HK-2 (cell line): ENCODE results near the gene ZDHHC22.
A peak's percentile ranks its signal among the peaks of the same experiment; 100 is the strongest.

Source experiments
- DNase-seq: peaks from one replicate; pipeline ENCODE4 v3.0.0-alpha.2; 2018; ENCODE audit not compliant: unreplicated experiment

The ZDHHC22 gene

DNA sequence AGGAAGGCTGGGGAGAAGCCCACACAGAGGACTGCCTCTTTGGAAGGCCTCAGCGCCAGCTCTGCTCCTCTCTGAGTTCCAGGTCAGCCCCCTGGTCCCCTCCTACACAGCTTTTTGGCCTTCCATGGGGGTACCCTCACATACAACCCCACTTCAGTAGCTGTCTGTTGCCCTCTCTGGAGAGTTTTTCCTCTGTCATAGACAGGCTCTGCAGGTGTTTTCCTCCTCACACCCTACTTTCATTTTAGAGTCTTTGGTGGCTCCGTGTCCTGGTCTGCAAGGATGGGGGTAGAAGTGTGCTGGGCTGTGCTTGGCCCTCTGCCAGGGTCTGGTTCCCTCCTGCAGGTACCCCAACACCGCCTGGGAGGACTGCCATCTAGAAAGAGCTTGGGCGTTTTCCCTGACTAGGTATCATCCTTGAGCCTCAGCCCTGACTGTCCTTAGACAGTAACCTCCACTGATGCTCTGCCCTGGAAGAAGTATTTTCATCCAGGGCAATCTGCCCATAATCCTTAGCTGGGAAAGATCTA is 15.1 kb downstream of the ZDHHC22 start:
- DNase-seq = no peak

DNA sequence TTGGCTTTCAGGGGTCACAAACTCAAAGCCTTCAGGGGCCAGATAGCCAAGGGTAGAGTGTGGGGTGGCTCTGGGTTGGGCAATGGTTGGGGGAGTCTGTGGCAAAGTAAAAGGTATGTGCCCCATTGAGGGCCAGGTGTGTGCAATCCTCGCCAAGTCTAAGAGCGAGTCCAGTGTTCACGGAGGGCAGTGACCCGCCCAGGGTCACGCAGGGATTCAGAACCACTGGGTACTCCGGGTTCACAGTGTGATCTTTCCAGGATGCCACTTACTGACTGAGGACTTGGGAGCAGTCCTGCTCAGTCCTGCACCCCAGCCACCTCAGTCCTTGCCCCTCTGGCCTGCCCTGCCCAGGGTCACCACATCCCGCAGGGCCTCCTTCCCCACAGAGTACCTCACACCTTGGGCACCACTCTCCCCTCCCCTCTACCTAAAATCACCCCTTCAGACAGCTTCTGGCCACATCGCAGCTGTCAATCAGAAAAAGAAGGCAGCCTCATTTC is 15.7 kb downstream of the ZDHHC22 start:
- no peak for DNase-seq

DNA sequence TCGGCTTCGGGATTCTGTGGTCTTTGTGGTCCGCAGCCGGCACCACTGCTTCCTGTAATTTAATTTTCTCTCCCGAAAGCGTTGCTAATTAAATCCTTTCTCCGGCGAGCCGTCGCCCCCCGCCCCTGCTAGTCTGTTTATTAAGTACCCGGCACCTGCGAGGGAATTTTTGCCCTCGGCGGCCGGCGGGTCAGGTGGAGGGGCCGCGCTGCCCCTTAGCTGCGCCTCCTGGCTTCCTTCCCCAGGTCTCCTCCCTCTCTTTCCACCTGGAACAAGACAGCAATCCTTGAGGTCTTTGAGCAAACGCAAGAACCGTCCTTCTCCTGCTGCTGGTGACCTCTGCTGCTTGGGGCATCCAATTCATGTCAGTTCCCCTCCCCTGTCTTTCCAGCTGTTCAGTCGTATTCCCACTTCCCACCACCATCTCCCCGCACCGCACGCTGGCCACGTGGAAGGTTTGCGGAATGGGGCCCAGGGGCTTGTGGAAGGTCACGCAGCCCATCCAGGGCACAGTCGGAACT is 16.2 kb downstream of the ZDHHC22 start:
- no peak for DNase-seq

DNA sequence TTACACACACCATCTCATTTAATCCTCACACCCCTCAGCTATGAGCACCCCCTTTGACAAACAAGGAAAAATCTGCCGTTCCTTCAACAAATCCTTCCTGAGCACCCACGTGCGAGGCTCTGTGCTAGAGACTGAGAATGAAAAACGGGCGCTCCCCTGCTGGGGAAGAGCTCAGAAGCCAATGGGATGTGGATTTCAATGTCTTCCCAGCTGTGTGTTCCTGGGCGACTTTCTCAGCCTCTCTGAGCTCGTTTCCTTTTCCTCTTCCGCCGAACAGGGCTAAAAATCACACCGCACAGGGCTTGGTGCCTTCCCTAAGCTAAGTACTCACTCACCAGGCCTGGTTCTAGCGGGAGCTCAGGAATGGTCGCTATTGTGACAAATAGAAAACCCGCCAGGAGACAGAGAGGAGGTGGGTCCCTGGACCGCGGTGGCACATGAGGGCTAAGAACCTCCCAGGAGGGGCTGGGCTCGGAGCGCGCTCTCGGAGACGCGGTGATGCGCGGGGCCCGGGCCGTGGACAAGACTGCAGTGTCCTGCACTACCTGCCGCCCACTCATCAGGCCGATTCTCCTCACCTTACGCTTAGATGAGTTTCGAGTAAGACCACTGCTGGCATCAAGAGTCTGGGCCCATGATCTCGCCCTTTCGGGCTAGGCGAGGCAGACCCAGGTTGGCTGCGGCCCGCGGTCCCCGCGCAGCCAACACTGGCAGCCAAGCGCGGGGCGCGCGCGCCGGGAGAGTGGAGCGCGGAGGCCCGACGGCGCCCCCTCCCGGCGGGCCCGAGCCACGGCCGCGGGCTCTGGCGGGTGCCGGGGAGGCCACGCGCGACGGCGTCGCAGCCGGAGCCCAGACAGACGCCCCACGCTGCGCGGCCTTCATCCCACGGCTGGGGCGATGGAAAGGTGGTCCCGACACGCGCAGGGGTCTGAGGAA is 17.0 kb downstream of the ZDHHC22 start:
- DNase-seq = peak; percentile 38

DNA sequence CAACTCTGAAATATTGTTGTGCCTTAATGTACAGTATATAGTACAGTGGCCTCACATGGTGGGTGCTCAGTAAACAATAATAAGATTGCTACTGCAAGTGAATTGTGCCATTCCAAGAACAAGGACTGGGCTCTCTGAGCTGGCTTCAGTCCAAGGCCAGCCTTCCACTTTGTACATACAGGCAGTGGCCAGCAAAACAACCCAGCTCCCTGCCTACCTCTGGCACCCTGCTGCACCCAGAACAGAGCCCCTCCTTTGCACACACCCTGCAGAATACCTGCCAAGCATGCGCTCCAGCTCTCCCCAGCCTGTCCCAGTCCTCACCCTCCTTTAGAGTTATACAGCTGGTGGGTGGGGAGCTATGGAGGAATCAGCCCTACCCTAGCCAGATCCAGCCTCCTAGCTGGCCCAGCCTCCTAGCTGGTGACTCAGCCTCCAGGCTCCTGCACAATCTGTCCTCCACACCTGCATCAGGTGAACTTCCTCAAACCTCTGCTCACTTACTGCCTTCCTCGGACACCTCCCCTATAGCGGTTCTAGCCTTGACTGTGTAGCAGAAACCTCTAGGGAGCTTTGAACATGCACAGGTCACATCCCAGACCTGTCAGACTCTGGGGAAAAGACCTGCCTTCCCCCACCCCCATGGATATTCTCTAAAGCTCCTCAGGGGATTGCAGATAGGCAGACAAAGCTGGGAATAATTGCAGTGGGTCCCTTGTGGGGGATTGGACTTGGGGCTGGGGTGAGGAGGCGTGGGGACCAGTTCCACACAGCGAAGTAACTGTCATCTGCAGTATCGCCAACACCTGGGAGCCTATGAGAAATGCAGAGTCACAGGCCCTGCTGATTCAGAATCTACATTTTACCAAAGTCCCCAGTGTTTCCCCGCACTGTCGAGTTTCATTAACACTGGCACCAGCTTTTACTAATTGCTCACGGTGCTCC is 17.9 kb downstream of the ZDHHC22 start:
- no peak for DNase-seq

DNA sequence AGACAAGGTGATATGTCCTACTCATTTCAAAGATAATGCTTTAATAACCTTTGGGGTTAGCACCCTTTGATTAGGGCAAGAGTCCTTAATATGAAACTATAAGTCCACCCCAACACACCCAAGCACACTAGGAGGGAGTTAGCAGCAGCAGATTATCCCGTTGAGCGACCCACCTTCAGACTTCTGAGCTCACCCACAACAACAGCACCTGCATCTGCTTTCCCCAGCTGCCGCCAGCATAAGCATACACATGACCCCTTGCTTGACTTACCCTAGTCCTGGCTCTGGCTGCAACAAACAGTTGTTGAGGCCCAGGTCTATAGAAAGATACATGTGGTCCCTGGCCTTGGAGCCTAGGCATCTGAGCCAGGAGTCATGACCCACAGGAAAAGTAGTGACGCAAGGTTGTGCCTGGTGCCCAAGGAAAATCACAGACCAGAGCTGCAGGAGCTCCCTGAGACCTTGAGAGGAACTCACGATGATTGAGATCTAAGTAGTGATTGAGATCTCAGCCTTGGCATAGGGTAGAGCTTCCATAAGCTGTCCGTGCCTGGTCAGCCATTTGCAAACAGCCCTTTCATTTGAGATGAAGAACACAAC is 19.0 kb downstream of the ZDHHC22 start:
- DNase-seq = no peak

DNA sequence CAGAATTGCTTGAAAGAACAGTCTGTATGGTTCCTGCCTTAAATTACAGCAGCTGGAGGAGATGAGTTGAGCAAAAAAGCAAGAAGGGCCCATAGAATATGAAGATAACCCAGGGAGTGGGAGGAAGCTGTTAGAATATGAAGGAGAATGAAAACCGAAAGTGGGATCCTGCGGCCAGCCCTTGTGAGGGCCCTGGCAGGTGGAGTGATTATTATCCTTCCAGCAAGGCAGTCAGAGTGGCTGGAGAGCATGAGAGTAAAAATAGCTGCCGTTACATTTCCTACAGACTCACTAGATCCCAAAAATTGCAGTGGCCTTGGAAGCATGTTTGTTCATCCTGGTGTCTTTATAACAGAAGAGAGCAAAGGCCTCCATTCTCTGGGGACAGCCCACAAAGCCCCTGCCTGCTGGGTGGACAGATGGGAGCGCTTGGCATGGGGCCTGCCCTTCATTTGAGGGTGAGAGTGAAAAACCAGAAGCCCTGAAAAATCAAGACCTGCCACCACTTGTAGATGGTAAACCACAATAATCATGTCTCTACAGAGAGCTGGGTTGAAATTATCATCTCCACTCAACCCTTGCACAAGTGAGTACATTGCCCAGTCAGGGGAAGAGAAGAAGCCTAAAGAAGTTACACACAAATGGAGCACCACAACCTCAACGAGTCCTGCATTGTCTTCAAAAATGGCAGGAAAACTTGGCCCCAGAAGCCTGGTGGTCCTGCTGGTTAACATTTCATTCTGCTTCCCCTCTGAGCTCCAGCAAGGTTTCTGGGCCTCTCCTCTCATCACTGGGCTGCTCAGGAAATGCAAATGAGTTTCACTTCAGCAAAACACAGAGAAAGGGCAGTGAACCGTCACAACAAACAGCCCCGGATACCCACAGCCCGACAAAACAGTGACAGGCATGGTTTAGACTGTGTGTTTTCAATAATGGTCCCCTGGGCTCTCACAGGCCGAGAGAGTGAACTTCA is 20.5 kb downstream of the ZDHHC22 start:
- DNase-seq = no peak

DNA sequence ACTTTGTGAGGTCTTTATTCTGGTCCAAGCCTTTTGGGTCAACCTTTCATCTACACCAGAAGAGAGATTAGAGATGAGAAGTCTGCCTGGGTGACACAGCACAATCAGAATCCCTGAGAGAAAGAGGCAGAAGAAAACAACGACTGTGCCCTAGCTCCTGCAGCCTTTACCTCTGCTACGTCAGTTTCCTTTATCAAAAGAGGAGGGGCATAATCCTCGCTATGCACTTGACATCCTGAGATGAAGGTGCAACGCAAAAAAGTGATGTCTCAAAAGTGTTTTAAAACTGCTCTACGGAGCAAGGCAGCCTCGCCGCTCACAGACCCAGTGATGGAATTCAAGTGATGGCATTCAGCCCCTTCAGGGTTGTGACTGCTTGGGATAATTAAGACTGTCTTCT is 21.7 kb downstream of the ZDHHC22 start:
- no peak for DNase-seq

DNA sequence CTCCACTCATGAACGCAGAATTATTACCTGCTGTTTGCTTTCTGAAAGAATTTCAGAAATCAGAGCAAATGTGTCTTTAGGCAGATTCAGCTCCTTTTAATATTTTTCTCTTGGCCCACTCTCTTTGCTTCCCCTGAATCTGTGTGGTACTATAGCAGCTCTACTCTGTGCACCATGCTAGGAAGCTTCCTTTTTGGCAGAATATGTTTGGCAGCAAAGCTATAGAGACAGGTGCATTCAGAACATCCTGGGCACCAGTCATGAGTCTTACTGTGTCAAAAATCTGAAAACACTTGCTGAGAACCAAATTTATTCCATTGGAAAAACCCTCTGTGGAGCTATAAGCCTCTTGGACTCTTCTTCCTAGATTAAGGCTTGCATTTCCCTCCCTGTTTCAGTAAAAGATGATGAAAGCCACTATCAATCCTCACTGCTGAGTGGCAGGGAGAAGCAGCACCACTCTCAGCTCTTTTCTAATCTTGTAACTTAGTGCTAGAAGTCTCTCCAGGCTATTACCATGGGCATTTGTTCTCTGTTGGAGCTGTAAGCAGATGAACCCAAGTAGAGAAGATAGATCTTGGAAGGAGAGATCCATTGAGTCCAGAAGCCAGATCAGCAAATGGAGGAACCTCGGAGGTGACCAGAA is 25.3 kb downstream of the ZDHHC22 start:
- DNase-seq = no peak

DNA sequence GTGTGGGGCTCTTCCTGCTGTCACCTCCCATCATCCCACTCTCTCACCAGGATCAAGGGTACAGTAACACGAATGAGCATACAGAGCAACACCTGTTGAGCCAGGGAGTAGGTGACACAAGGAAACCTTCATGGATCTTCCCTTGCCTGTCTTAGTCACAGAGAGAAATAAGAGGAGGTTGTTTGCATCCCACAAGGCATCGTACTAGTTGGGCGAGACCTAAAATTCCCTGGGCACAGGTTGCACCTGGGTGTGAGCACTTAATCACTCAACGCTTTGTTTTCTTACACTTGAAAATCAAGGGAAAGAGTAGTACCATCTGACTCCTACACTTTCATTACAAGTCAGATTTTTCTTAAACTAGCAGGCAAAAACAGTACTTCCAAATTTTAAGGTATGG is 27.0 kb downstream of the ZDHHC22 start:
- DNase-seq = no peak

DNA sequence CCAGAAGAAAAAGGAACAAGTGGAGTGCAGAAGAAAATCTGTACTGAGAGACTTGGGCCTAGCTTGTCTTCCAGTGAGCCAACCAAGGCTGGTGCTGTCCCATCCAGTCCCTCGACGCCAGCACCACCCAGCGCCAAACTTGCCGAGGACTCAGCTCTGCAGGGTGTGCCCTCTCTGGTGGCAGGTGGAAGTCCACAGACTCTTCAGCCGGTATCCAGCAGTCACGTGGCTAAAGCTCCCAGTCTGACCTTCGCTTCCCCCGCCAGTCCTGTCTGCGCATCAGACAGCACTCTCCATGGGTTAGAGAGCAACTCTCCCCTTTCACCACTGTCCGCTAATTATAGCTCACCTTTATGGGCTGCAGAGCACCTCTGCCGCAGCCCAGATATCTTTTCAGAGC is 27.9 kb downstream of the ZDHHC22 start:
- no peak for DNase-seq

DNA sequence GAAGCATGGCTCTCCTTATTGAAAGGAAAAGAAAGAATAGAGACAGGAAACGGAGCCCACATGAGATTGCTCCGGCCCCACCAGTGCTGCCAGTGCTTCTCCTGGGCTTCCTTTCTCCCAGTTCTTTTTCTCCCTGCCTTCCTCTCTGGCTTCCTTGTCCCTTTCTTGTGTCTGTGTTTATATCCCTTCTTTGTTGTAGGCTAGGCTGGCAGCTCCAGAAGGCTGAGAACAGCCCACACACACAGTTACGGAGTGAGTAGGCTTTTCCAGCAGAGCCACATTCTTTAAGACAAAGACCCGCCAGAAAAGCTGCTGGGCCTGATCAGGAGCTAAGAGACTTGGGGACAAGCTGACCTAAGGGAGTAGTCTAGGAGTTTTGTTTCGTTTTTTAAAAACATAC is 30.6 kb downstream of the ZDHHC22 start:
- DNase-seq = no peak

DNA sequence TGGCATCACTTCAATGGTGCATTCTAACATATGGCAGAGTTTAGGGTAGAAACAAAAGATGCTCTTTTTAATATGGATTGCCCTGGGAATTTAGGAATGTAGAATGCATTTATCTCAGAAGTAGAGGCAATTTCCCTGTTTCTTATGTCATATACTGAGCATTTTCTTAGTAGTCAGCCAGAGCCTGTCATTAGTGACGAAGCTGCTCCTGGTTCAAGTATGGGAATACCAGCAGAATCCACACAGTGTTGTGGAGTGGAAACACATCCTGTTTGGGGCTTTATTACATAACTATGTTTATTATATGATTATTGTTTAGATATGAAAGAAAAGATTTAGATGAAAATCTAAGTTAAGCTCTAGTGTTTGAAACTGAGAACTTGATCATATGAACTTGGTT is 31.3 kb downstream of the ZDHHC22 start:
- no peak for DNase-seq

DNA sequence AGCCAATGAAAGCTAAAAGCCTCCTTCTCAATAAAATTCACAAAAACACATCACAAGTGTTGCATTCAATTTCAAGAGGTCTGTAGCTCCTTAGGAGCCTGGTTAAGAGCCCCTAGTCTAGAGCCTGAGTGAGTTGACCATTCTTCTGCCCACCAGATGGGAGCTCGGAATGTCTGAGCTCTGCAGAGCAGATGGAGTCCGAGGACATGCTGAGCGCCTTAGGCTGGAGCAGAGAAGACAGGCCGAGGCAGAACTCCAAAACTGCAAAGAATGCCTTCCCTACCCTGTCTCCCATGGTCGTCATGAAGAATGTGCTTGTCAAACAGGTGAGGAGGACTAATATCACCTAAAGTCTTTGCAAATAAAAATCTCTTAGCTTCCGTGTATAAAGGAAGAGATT is 31.9 kb downstream of the ZDHHC22 start:
- no peak for DNase-seq

DNA sequence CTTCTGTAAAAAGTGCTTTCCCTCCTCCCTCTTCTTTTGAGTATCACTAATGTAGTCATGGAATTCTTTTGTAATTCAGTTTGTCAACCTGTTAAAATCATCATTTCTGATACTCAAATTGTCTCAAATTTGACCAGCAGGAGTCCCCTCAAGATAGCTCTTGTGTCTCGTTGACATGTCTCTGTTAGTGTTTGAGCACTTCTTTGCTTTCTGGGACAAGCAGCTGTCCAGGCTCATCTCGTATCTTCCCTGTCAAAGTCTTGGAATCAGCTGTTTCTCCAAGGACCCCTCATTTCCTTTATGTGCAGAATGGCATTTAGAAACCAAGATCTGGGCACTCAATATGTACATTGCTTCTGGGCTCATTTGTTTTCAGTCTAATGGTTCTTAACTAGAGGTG is 32.8 kb downstream of the ZDHHC22 start:
- DNase-seq = no peak

DNA sequence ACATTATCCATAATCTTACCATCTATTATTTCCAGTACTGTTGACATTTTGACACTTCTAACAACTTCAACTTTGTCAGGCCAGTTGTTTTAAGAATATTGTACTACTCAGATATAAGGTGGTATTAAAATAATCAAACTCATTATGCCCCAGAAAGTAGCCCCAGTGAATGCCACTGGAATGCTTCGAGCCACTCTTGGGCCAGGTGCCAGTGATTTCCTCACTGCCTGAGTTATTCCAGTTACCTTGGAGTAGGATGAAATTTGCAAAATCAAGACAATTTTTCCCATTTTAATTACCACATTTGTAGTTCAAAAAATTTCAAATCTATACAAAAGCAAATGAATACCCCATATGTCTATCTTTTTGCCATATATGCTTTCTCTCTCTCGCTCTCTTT is 34.4 kb downstream of the ZDHHC22 start:
- DNase-seq = no peak

DNA sequence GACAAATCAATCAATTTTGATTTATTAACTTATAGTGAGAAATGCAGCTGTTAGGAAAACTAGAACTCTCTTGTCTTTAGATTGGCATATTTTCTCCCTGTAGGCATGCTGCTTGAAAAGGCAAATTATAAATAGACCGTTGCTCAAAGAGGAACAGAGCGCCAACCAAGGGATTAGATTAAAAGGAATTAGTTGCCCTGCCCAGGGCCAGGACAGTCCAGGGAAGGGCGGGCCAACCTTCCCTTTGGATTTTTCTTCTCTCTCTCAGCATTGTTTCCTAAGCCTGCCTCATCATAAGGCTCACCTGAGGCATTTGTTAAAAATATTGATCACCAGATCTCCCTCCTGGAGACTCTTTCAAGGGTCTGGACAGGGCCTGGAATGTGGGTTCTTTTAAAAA is 34.9 kb downstream of the ZDHHC22 start:
- no peak for DNase-seq

DNA sequence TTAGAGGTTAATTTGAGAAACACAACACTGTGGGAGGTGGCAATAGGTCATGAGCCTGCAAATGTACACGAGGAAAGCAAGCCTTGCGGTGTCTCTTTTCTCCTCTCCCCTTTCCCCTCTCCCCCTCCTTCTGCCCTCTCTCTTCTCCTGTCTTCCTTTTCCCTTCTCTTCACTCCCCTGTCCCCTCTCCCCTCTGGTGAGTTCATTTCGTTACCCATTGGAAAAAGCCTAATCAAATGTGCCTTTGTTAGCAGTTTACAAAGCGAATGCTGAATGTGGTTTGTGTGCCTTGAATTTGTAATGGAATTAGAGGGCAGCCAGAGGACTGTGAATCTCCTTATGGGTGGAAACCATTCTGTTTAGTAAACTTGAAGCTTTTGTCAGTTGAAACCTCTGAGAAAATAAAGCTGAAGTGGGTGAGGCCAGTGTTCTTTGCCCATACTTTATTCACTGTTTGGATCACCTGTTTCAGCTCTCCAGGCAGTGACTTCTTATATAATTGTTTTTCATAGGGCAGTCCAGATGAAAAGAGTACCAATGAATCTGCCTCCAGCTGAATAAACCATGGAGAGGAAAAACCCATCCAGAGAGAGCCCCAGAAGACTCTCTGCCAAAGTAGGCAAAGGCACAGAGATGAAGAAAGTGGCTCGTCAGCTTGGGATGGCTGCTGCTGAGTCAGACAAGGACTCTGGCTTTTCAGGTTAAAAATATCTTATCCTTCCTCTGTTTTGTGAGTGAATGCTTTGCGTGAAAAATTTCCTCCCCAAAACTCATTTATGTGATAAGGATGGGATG is 36.2 kb downstream of the ZDHHC22 start:
- no peak for DNase-seq

DNA sequence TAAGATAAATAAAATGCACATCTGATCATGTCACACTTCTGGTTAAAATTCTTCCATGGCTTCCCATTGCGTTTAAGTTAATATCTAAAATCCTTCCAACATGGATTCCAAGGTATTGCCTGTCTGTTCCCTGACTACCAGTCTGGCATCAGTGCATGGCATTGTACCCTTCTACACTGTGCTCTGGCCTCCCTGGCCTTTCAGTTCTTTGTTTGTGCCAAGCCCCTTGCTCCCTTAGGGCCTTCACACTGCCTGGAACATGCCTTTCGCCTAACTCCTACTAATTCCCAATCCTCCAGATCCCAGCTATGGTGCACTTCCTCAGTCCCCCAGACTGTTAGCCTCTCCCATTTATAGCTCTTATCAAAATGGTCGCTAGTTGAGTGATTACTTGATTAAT is 37.2 kb downstream of the ZDHHC22 start:
- no peak for DNase-seq
